HUDEP-2 (cell line): ENCODE results near the gene RBSN.

ENCODE experiments used
- DNase-seq, 76 experiments: peaks; one replicate each; lab custom pipeline; 2025; ENCODE audit not compliant: unreplicated experiment in 76 of 76; lab: John Stamatoyannopoulos, UW

Gene RBSN

GRCh38 chr3:15102256-15102655 lies 3.3 kb upstream of the RBSN start:
- DNase-seq: peak in 24 of 76 experiments; percentile 3 to 51 (median 19)

- no peak for DNase-seq
Measured at GRCh38 chr3:15099364-15100098, 583 bp upstream of the RBSN start.

GRCh38 chr3:15097891-15098290 lies 1.1 kb downstream of the RBSN start:
- peak in 4 of 76 experiments; percentile 2 to 12 (median 4) for DNase-seq

GRCh38 chr3:15096046-15096445 lies 2.9 kb downstream of the RBSN start:
- DNase-seq: no peak

- DNase-seq: no peak
Measured at GRCh38 chr3:15094187-15094875, 4.6 kb downstream of the RBSN start.

GRCh38 chr3:15092686-15093085 lies 6.3 kb downstream of the RBSN start:
- peak in 3 of 76 experiments; percentile 2 to 4 (median 3) for DNase-seq

- DNase-seq: no peak
Measured at GRCh38 chr3:15091575-15091974, 7.4 kb downstream of the RBSN start.

- no peak for DNase-seq
Measured at GRCh38 chr3:15089201-15089600, 9.7 kb downstream of the RBSN start.

- no peak for DNase-seq
Measured at GRCh38 chr3:15086699-15087098, 12.2 kb downstream of the RBSN start.

GRCh38 chr3:15086263-15086662 lies 12.7 kb downstream of the RBSN start:
- DNase-seq: no peak

- DNase-seq: no peak
Measured at GRCh38 chr3:15083252-15083651, 15.7 kb downstream of the RBSN start.

- no peak for DNase-seq
Measured at GRCh38 chr3:15081960-15082664, 16.8 kb downstream of the RBSN start.

- no peak for DNase-seq
Measured at GRCh38 chr3:15079091-15079490, 19.9 kb downstream of the RBSN start.

- no peak for DNase-seq
Measured at GRCh38 chr3:15074500-15074899, 24.4 kb downstream of the RBSN start.

- DNase-seq: no peak
Measured at GRCh38 chr3:15071699-15072098, 27.2 kb downstream of the RBSN start.

- no peak for DNase-seq
Measured at GRCh38 chr3:15069441-15069840, 29.5 kb downstream of the RBSN start.

GRCh38 chr3:15066467-15066866 lies 32.5 kb downstream of the RBSN start:
- no peak for DNase-seq

GRCh38 chr3:15065550-15066007 lies 33.4 kb downstream of the RBSN start:
- no peak for DNase-seq

GRCh38 chr3:15064835-15065549 lies 34.0 kb downstream of the RBSN start, which contains the start of gene MRPS25:
Gene MRPS25 (minus strand): TSS chr3:15065315. CDS start chr3:15065194, 121 bp downstream.
- DNase-seq: peak in 74 of 76 experiments; percentile 5 to 87 (median 75)

- DNase-seq: peak in 6 of 76 experiments; percentile 3 to 42 (median 20)
Measured at GRCh38 chr3:15064299-15064834, 34.6 kb downstream of the RBSN start.
